Astrocyte (in vitro differentiated cells and primary cell): ENCODE measurements around the gene HOMER1.

Experiments
- CTCF ChIP-seq: IDR thresholded peaks from 2 replicates; pipeline ENCODE4 v1.5.1; 2011; ENCODE audit warnings: low read depth, mild to moderate bottlenecking, inconsistent platforms, low read length, moderate library complexity; ENCODE audit not compliant: insufficient read depth
- EZH2 ChIP-seq: IDR thresholded peaks from 2 replicates; pipeline ENCODE4 v1.6.1; 2012; ENCODE audit warnings: mild to moderate bottlenecking, low read length, inconsistent platforms; ENCODE audit not compliant: insufficient read depth

GRCh38 chr5:79488775-79489174 is 25.2 kb downstream of the HOMER1 start:
- TF ChIP-seq CTCF (no peak), EZH2 (no peak)
